GM12878 (cell line): ENCODE measurements around the gene KLRF2. TPM values are rescaled to one million over a fixed set of nuclear protein-coding genes. Genes with fewer than 3 reads are reported as not detected.

Experiments used
- ATAC-seq: fragments of 200-7000 bp; cut with Tn5 transposase; 3 replicates; pipeline ENCODE4 v1.9.1; 2020; ENCODE audit warnings: mild to moderate bottlenecking, moderate library complexity
- BruUV-seq: library from RNA; stranded (reverse); fragments of 400-500 nt; replicated peaks from 2 replicates; lab custom pipeline; 2021; lab: Mats Ljungman, UMichigan
- CTCF ChIA-PET: fragments of 300-600 bp; sonication (Branson Sonifier 250); formaldehyde crosslinking; extraction: SDS; loops from one replicate; lab custom pipeline; 2021; ENCODE audit warnings: inconsistent platforms; lab: Yijun Ruan, JAX
- POLR2A ChIA-PET: fragments of 350-600 bp; formaldehyde crosslinking; extraction: SDS; loops from one replicate; lab custom pipeline; 2021; ENCODE audit warnings: inconsistent platforms; lab: Charles Lee
- RAD21 ChIA-PET: fragments of 300-600 bp; sonication (Branson Sonifier 250); formaldehyde crosslinking; loops from one replicate; lab custom pipeline; 2023; ENCODE audit warnings: antibody characterized with exemption; ENCODE audit not compliant: unreplicated experiment; lab: Charles Lee
- SMC1A ChIA-PET: fragments of 300-600 bp; sonication (Branson Sonifier 250); formaldehyde crosslinking; loops from one replicate; lab custom pipeline; 2023; ENCODE audit not compliant: unreplicated experiment, uncharacterized antibody; lab: Charles Lee
- DNase-seq: peaks from one replicate; pipeline ENCODE4 v3.0.0-alpha.2; 2011; ENCODE audit warnings: low read depth, low spot score
- FAIRE-seq: peaks from 3 replicates; lab custom pipeline; 2011; peaks lifted over from hg19 to GRCh38; lab: Jason Lieb, UNC
- H2AFZ ChIP-seq: 2 replicates; pipeline ENCODE4 v1.6.0; 2011; ENCODE audit warnings: low read depth, low read length, control low read depth; ENCODE audit not compliant: control insufficient read depth
- H3K27ac ChIP-seq: 2 replicates; pipeline ENCODE4 v1.5.1; 2011; ENCODE audit warnings: control low read depth; ENCODE audit not compliant: control insufficient read depth, insufficient read depth
- H3K27me3 ChIP-seq, 2 experiments: replicated peaks in 1 of 2; 2 replicates each; pipeline versions ENCODE4 v1.6.0 to v1.6.1; 2011; ENCODE audit warnings: low read length in 1 of 2; ENCODE audit not compliant: control insufficient read depth in 2 of 2, insufficient read depth in 2 of 2
- H3K36me3 ChIP-seq, 2 experiments: 2 replicates each; pipeline ENCODE4 v1.5.1; 2011; ENCODE audit warnings: low read length in 1 of 2; ENCODE audit not compliant: control insufficient read depth in 2 of 2, insufficient read depth in 2 of 2
- H3K4me1 ChIP-seq: 2 replicates; pipeline ENCODE4 v1.6.1; 2011; ENCODE audit warnings: mild to moderate bottlenecking, low read length, moderate library complexity, mixed read lengths; ENCODE audit not compliant: control insufficient read depth, insufficient read depth
- H3K4me2 ChIP-seq: 2 replicates; pipeline ENCODE4 v1.6.0; 2011; ENCODE audit warnings: control low read depth; ENCODE audit not compliant: control insufficient read depth, insufficient read depth
- H3K4me3 ChIP-seq: fragments of 200-600 bp; sonication (generic); 2 replicates; pipeline ENCODE4 v1.5.1; 2016
- H3K79me2 ChIP-seq: 2 replicates; pipeline ENCODE4 v1.6.0; 2011; ENCODE audit warnings: low read length; ENCODE audit not compliant: control insufficient read depth, insufficient read depth
- H3K9ac ChIP-seq: 2 replicates; pipeline ENCODE4 v1.8.0; 2011; ENCODE audit warnings: low read length, control low read depth, mixed read lengths; ENCODE audit not compliant: control insufficient read depth, insufficient read depth
- H3K9me3 ChIP-seq: replicated peaks from 3 replicates; pipeline ENCODE4 v1.5.1; 2011; ENCODE audit warnings: mild to moderate bottlenecking, low read length; ENCODE audit not compliant: control insufficient read depth, insufficient read depth
- H4K20me1 ChIP-seq: 2 replicates; pipeline ENCODE4 v1.6.0; 2011; ENCODE audit not compliant: control insufficient read depth, insufficient read depth
- ASH2L ChIP-seq: fragments of 300-600, 200-600 bp; sonication (generic); IDR thresholded peaks from 2 replicates; pipeline ENCODE4 v1.6.1; 2017; ENCODE audit warnings: low read depth, mild to moderate bottlenecking, borderline replicate concordance
- ATF2 ChIP-seq: IDR thresholded peaks from 2 replicates; pipeline ENCODE4 v1.6.1; 2012; ENCODE audit warnings: low read length, inconsistent platforms
- E2F4 ChIP-seq: IDR thresholded peaks from 2 replicates; pipeline ENCODE4 v1.6.1; 2012; ENCODE audit warnings: low read depth, low read length, improper control_type of control experiment
- E2F8 ChIP-seq: fragments of 450-650 bp; IDR thresholded peaks from 2 replicates; pipeline ENCODE4 v1.6.1; 2018; ENCODE audit warnings: mild to moderate bottlenecking, low read depth, moderate library complexity; ENCODE audit not compliant: partially characterized antibody
- EP300 ChIP-seq, 2 experiments: fragments of 150-350 bp in 1 of 2; IDR thresholded peaks; 2 replicates each; pipeline ENCODE4 v1.6.1; 2011 to 2012; ENCODE audit warnings: low read depth in 2 of 2, low read length in 2 of 2, borderline replicate concordance in 1 of 2, improper control_type of control experiment in 1 of 2, inconsistent platforms in 1 of 2; ENCODE audit not compliant: control insufficient read depth in 1 of 2
- SIN3A ChIP-seq: IDR thresholded peaks from 2 replicates; pipeline ENCODE4 v1.6.1; 2012; ENCODE audit warnings: low read depth, low read length, improper control_type of control experiment
- YY1 ChIP-seq: IDR thresholded peaks from 2 replicates; pipeline ENCODE4 v1.6.1; 2011; ENCODE audit warnings: low read depth, mild to moderate bottlenecking, low read length
- ZNF592 ChIP-seq: fragments of 450-650 bp; IDR thresholded peaks from 2 replicates; pipeline ENCODE4 v1.6.1; 2017; ENCODE audit warnings: mild to moderate bottlenecking, moderate library complexity
- WGBS: methylation state at CpG from one replicate; pipeline ENCODE4 v1.1.6; 2016; ENCODE audit warnings: low lambda C conversion rate; ENCODE audit not compliant: insufficient replicate concordance, insufficient coverage; ENCODE audit errors: missing lambda C conversion rate; 5-methylcytosine and 5-hydroxymethylcytosine counted together
- in situ Hi-C: fragments of 300-500 bp; cut with MboI; formaldehyde crosslinking; loops from 9 replicates; pipeline ENCODE4 v1.14.3; 2018; ENCODE audit warnings: mixed read lengths
- intact Hi-C: fragments of 100-400 bp; cut with micrococcal nuclease; formaldehyde crosslinking; loops from one replicate; pipeline ENCODE4 v1.14.2; 2022; ENCODE audit not compliant: unreplicated experiment
- polyA plus RNA-seq, 11 experiments: library from polyadenylated mRNA; depleted of rRNA in 4 of 11; unstranded in 6 of 11; stranded (reverse) in 5 of 11; fragments of >200 nt; fragmentation: Nextera tagmentation in 4 of 11; fragmentation: Illumina TruSeq in 1 of 11; extraction: Ambion mirVana in 4 of 11; extraction: Trizol in 1 of 11; gene quantifications; 1 replicate in 1 of 11; 2 replicates in 10 of 11; pipeline versions ENCODE4 v1.2.1 to v1.2.3, GENCODE V29; 2011 to 2016; ENCODE audit warnings: inconsistent platforms in 2 of 11, missing spikeins in 2 of 11, low read depth in 1 of 11
- total RNA-seq, 4 experiments: library from RNA; depleted of rRNA in 3 of 4; stranded (reverse); fragments of >200 nt in 3 of 4; fragmentation: Illumina TruSeq in 1 of 4; extraction: Trizol in 1 of 4; gene quantifications; 2 replicates each; pipeline versions ENCODE4 v1.2.1 to v1.2.3, GENCODE V29; 2013 to 2021

Gene KLRF2
- total and polyA plus RNA-seq, 10 of the 15 experiments (the other 5 are each of a cell fraction or from before 2014, with no cell fraction given): 0.15 to 2.1 (median 0.26) TPM; not detected in 6

GRCh38 chr12:9900930-9901329, 19.6 kb downstream of the KLRF2 start (continued):
- TF ChIP-seq E2F8 (no peak), EP300 (IDR thresholded peaks at IDR 0.05; ENCODE audit: borderline replicate concordance in 1 of 2, control insufficient read depth in 1 of 2, low read depth in 2 of 2, low read length in 2 of 2) (no peak)

GRCh38 chr12:9902539-9903228, 21.4 kb downstream of the KLRF2 start:
- H2AFZ ChIP-seq: no peak overlapping the region
- CTCF ChIA-PET: interaction anchor here (1.2 kb wide), 1 partner anchor 23 kb away, joined by 3 read pairs; no protein-coding TSS in a partner anchor
- BruUV-seq: no TSS peak
- TF ChIP-seq YY1 (no peak), E2F4 (no peak), ZNF592 (no peak), ASH2L (no peak), SIN3A (no peak), ATF2 (no peak)

More at GRCh38 chr12:9902539-9903228, 21.4 kb downstream of the KLRF2 start:
- Histone ChIP-seq H3K27ac (no peak overlapping the region), H3K79me2 (no peaks in the 10 kb centered on the region), H3K9me3 (peaks cover 1% of the 10 kb centered on the region), H3K4me3 (no peak overlapping the region), H3K4me1 (no peaks in the 10 kb centered on the region), H3K36me3 (no peaks in the 10 kb centered on the region), H4K20me1 (no peaks in the 10 kb centered on the region), H3K27me3 (no peaks in the 10 kb centered on the region), H3K4me2 (no peak overlapping the region), H3K9ac (no peak overlapping the region)
- ChIA-PET SMC1A (no interaction called here), POLR2A (no interaction called here), RAD21 (no interaction called here)
- no peak for DNase-seq
- ATAC-seq: no peak
- in situ Hi-C loops (no loop called here), intact Hi-C loops (no loop called here)
- 60% methylated on average over 7 of the region's 7 CpGs for WGBS
- no peak for FAIRE-seq
